Posterior vena cava (tissue), 2 donors: ENCODE data around the gene TXNRD2. TPM values are rescaled to one million over a fixed set of nuclear protein-coding genes. Genes with fewer than 3 reads are reported as not detected.
"Not testable (repeated sequence)": the region's sequence is repeated elsewhere in the genome, so short reads cannot be mapped to it uniquely, and the experiment has no call there.

ENCODE experiments used
- DNase-seq: peaks from one replicate; pipeline ENCODE4 v3.0.0-alpha.2; 2020; ENCODE audit warnings: low spot score
- intact Hi-C, 2 donors: fragments of 100-400 bp; cut with DNase I; formaldehyde crosslinking; loops; one replicate each; pipeline versions ENCODE4 v1.14.1 to v1.14.2; 2022 to 2023
- total RNA-seq, 2 donors: library from RNA; stranded (reverse); fragmentation: NEBNext Ultra II Directional; extraction: Animal tissue kit (Norgen Biotek cat#: 25700); gene quantifications; one replicate each; pipeline ENCODE4 v1.2.1, GENCODE V29; 2021
- donor health status: DM: yes; HTN: yes; CAD: no.
- donor health status: DM: yes; HTN: yes; CAD: no.

TXNRD2 gene
- total RNA-seq, 2 donors from 2014 or later = 13.9 to 19.2 TPM

DNA sequence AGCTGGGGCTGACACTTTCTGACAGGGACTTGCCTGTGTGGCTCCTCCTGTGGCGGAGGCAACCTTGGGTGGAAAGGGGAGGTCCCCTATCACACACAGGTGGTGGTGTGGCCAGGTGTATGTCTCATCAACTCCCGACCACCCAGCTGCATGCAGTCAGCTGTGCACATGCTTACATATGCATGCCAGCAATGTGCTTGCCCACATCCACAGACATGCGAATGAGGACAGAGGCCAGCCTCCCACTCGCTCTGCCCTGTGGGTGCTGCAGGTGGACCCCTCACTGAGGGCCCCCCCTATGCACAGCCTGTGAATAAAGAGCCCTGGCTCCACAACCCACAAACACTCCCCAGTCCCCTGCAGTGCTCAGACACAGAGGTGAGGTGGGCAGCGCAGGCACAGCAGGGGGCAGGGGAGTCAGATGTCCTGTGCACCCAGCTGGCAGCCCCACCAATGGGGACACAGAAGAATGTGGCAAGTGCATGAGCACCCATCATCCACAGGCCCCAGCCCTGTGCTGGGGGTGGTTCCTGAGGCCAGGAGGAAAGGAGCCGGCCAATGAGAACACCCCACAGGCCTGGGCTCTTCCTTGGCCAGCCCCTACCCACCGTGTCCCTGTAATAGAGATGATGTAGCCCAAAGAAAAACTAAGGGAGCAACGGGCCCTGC, 96.4 kb downstream of the TXNRD2 start:
- intact Hi-C loops = no loop called here

DNA sequence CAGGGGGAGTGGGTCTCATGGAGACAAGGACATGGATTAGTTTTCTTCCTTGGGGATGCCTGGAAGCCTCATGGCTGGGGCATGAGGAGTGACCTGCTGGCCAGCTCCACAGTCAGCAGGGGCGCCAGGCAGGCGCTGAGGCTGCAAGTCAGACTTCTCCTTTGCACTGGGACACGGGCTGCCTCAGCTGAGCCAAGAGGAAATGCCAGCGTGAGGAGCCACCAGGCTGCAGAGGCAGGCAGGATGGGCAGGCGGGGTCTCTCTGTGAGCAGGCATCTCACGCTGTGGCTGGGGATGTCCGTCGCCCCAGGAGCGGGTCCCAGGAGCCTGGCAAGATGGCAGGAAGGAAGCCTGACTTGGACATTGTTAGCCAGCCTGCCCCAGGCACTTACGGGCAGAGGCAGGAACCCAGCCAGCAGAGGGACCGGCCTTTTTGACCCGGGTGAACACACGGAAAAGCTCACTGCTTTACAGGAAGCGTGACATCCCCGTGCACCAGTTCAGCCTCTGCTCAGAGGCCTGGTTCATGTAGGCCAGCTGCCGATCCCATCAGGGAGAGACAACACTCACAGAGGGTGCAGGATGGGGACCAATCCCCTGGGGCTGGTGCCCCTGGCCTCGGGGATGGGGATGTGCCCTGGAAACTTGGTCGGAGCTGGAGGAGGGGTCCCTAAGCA, 97.1 kb downstream of the TXNRD2 start:
- peak; percentile 91 for DNase-seq
- intact Hi-C loops = no loop called here

More for the DNA sequence above, 96.4 kb downstream of the TXNRD2 start:
- no peak for DNase-seq

DNA sequence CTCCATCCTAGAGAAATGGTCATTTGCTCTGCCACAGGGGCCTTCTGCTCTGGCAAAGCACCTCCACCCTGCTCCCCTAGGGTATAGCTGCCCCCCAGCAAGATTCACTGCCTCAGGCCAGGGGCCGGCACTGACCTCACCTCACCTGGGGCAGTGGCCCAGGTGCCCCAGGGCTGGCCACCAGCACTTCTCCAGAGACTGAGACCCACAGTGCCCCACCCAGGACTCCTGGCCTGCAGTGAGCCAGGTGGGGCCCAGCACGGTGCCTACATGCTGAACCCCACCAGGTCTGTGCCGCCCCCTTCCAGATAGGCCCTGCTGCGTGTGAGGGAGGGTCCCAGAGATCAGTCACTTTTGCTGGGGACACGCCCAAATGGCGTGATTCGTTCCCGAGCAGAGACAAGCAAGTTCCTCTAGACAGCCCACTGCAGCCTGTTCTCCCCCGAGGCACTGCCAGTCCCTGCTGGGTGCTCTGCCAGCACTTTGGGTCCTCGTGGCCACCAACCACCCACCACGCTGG, 97.7 kb downstream of the TXNRD2 start:
- intact Hi-C loops = no loop called here

DNA sequence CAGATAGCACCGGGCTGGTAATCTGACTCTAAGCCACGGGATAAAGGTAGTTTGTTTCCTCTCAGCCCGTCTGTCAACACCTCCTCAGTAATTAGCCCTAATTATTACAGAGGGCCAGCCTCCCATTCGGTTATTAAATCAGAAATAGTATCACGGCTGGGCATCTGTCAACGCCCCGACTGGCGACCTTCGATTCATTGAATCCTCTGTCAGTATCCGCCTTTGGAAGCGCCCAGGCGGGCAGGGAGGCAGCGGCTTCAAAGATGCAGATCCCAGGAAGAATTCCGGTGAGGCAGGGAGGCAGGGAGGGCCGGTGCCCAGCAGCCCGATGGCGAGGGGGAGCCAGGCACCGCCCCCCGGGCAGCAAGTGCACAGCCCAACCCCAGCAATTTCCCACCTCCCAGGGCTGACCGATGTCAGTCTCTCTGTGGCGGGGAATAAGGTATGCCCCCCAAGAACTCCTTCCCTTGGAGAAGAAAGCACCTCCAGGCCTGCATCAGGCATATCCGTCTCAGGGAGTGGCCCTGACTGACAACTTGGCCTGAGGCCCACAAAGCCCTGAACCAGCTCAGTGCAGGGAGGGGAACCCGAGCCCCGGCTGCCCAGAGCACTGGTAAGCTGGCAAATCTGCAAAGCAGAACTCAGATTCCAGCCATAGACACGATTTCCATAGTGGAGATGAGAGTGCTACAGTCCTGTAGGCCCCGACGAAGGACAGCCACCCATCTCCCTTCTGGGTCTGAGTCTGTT, 98.3 kb downstream of the TXNRD2 start:
- DNase-seq = no peak
- intact Hi-C loops = no loop called here

More for the DNA sequence above, 97.7 kb downstream of the TXNRD2 start:
- no peak for DNase-seq

DNA sequence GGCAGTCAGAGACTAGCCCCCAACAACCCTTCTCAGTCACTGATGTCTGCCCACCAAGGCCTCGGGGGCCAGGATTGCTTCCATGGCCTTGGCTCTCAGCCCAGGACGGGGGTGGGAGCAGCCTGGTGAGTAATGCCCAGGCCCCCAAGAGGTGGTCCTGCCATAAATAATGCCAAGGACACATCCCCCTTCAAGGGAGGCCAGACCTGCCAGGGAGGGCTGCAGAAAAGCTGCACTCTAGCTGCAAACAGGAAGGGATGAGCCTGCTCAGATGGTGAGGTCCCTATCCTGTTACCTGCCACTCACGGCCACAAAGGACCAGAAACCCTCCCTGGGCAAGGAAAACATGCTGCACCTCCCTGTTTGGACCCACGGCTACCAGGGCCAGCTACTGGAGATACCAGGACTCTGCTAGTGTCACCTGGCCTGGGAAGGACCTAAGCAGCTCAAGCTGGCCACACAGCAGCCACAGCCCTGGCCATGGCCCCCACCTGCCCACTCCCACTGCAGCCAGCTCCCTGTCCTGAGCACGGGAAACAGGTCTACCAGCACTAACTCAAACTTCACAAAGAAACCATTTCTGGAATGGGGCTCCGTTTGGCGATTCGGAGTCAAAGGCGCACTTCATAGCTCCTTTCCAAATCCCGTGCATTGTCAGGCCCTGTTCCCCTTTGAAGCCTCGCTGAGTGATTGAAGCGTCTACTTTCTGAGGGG, 99.1 kb downstream of the TXNRD2 start:
- DNase-seq = no peak
- intact Hi-C loops = no loop called here

DNA sequence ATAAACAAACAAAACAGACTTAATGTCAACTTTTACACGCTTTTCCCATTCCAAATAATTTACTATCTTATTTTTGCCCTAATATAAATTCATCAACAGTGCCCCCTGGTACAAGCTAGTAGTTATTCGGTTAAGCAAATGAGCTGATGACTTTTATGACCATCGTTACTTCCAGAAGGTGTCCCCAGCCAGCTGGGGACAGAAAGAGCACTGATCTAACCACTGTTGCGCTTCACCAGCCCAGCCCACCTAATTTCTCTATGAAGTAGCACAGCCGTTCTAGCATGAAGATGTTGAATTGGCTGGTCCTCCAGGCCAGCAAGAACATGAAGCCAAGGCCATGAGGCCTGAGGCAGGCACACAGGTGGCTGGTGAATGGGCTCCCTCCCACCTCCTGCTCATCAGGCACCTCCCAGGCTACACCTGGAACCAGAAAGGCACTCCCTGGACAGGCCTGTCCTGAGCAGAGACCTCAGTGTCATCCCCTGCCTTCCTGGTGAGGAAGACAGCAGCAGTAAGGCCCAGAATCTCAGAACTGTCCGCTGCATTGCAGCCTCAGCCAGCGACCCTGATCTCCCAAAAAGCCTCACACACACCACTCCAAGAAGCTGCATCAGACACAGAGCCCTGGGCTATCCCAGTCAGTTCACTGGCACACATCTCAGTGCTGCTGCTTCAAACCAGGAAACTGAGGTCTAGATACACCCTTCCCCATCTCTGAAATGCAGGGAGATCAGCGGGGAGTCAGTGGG, 99.8 kb downstream of the TXNRD2 start:
- intact Hi-C loops = no loop called here
- DNase-seq = no peak

DNA sequence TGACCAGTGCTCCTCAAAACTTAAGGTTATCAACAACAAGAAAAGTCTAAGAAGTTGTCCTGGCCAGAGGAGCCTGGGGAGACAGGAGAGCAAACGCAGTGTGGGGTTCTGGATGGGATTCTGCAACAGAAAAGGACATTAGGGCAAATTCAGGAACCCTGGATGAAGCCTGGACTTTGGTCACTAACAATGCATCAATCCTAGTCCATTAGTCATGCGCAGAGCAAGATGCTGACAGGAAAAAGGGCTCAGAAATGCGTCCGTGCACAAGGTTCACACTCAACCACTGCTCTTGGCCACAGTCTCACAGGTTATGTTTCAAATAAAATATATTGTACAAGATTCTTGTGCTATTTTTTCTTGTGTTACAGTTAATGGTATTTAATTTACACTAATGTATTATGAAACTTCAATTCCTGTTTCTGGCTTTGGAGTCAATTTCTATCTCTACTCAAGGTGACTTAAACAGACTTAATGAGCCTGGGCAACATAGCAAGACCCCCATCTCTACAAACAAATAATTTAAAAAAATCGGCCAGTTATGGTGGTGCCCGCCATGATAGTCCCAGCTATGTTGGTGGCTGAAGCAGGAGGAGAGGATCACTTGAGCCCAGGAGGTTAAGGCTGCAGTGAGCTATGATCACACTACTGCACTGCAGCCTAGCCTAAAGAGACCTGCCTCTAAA, 100.5 kb downstream of the TXNRD2 start:
- no peak for DNase-seq
- intact Hi-C loops = no loop called here

DNA sequence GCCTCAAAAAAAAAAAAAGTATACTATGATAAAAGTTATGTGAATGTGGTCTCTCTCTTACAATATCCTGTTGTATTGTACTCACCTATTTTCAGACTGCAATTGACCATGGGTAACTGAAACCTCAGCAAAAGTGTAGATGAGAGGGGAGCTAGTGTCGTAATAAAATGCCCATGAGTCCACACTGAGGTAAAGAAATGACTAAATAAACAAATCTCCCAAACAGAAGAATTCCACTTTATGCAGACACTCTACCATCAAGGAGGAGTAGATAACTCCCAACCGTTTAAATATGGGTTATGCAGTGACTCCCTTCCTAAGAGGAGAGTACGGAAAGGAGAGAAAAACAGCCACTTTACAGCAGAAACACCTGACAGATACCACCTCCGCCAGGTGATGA, 101.6 kb downstream of the TXNRD2 start:
- DNase-seq = no peak
- intact Hi-C loops = no loop called here

DNA sequence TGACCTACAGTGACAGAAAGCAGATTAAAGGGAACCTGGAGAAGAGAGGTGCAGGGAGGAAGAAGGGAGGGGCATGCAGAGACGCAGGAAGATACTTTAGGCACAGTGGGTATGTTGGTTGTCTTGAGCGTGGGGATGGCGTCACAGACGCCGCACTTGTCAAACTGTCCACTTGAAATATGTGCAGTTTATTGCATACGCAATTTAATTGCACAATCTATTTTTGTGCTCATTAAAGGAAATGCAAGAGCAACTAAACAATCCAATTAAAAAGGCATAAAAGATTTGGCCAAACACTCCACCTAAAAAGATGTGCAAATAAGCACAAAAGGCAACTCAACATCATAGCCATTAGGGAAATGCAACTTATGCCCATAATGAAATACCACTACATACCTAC, 103.7 kb downstream of the TXNRD2 start:
- intact Hi-C loops = no loop called here
- DNase-seq = no peak

DNA sequence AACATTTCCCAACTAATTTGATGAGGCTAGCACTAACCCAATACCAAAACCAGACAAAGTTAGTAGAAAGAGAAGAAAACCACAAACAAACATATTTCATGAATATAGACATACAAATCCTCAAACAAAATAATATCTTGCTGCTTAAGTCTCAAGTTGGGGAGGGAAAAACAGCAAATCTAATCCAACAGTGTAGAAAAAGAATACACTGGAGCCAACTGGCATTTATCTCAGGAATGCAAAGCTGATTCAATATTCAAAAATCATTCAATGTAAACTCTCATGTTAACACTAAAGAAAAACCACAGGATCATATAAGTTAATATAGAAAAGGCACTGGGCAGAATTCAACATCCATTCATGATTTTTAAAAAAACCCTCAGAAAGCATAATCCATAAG, 105.1 kb downstream of the TXNRD2 start:
- intact Hi-C loops = no loop called here
- no peak for DNase-seq

DNA sequence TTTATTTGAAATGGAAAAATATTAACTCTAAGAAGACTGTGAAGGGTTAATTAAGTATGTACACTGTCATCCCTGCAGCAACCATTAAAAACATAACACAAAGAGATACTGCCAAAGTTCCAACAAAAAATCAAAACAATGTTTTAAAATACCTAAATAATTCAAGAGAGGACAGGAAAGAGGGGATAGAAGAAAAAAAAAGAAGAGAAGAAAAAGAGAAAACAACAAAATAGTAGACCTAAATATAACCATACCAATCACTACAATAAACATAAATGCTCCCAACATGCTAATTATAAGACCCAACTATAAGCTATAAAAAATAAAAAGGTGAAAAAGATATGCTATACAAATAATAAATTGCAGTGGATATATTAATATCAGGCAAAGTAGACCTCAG, 107.0 kb downstream of the TXNRD2 start:
- intact Hi-C loops = no loop called here

DNA sequence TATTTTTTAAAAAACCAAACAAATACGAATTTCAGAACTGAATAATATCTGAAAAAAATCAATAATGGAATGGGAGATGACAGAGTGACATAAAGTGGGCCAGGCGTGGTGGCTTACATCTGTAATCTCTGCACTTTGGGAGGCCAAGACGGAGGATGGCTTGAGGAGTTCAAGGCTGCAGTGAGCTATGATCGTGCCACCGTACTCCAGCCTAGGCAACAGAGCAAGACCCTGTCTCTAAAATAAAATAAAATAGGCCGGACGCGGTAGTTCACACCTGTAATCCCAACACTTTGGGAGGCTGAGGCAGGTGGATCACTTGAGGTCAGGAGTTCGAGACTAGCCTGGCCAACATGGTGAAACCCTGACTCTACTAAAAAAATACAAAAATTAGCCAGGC, 108.3 kb downstream of the TXNRD2 start:
- DNase-seq, intact Hi-C loops: not testable (repeated sequence)

More for the DNA sequence above, 107.0 kb downstream of the TXNRD2 start:
- DNase-seq = no peak

DNA sequence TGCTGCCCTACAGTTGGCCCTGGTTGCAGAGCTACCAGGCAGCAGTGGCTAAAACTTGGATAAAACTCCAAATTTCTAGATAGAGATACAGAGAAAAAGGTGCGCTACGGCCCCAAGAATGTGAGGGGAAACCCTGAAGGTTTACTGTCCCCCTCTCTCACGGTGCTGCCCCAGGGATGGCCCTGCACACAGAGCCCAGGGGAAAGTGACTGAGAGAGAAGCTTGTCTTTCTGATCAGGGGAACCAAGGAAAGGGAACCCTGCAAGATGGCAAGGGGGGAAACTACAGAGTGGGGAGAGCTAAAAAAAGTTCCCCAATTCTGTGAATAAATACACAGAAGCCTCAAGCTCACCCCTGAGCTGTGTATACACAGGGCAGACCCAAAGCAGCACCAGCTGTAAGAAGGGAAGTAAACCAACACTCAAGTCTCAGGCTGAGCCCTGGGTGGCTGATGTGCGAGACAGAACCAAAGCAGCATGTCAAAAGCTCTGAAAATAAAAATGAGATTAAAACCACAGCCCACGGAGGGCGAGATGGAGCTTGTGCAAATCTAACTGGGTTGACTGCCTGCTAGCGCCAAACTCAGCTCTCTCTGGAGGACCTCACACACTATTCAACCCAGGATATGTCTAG, 109.0 kb downstream of the TXNRD2 start:
- intact Hi-C loops = loop anchor here in 1 of 2 donors (1.0 kb wide), 1 partner anchor 23 kb away; no protein-coding TSS in a partner anchor
- no peak for DNase-seq

DNA sequence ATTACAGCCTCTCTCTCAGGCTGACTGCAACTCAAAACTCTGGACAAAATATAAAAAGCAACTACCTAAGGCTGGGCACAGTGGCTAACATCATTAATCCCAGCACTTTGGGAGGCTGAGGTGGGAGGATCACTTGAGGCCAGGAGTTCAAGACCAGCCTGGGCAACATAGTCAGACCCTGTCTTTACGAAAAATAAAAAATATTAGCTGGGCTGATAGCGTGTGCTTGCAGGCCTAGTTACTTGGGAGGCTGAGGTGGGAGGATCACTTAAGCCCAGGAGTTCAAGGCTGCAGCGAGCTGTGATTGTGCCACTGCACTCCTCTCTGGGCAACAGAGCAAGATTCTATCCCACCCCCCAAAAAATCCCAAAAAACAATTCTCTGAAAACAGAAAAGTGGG, 109.6 kb downstream of the TXNRD2 start:
- intact Hi-C loops = loop anchor here in 1 of 2 donors (1.0 kb wide), 1 partner anchor 23 kb away; no protein-coding TSS in a partner anchor
- peak; percentile 6 for DNase-seq

DNA sequence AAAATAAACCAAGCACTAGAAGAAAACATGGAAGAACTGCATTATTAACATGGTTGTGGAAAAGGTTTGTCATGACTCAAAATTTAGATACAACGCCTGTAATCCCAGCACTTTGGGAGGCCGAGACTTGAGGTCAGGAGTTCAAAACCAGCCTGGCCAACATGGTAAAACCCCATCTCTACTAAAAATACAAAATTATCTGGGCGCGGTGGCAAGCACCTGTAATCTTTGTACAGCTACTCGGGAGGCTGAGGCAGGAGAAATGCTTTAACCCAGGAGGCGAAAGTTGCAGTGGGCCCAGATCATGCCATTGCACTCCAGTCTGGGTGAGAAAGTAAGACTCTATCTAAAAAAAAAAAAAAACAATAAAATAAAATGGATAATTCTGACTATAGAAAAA, 110.6 kb downstream of the TXNRD2 start:
- DNase-seq = no peak
- intact Hi-C loops = no loop called here

DNA sequence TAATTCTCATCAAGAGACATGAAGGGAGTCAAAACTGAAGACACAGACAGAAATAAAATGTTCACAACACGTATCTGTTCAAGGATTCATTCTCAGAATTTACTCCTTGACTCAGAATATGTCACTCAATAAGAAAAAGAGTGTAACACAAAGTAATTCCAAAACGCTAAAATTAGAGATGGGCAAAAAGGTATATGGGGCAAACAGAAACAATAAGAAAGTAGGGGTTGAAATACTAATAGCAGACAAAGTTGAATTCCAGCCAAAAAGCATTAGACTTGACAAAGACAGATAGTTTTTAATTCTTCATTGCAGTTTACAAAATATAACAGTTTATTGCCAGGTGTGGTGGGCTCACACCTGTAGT, 113.6 kb downstream of the TXNRD2 start:
- intact Hi-C loops = no loop called here
- no peak for DNase-seq

DNA sequence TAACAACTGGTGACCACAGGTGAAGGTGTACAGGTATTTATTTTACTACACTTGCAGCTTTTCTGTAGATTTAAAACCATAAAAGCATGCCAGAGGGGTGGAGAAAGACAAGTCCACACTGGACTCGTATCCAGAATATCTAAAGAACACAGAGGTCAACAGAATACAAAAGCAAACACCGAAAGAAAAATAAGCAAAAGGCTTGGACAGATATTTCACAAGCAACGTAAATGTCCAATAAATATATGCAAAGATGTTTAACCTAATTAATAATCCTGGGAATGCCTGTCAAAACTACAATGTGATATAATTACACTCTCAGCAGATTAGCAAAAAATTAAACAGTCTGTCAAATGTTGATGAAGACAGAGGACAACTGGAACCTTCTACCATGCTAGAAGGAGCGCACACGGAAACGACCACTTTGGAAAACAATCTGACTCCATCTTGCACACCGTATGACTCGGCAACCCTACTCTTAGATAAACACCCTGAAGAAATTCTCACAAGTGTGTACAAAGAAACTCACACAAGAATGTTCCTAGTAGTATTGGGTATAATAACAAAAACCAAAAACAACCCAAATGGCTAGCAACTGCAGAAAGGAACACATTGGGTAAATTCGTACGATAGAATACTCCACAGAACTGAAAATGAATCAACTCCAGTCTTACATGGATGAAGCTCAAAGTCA, 114.1 kb downstream of the TXNRD2 start:
- intact Hi-C loops = no loop called here
- DNase-seq = no peak
